ENCODE data around the gene SSBP2. TPM values are rescaled to one million over a fixed set of nuclear protein-coding genes. Genes with fewer than 3 reads are reported as not detected.
"Not testable (repeated sequence)": the region's sequence is repeated elsewhere in the genome, so short reads cannot be mapped to it uniquely, and the experiment has no call there.

SSBP2 gene
- polyA plus RNA-seq, 2 donors, result 18.8 to 25.3 TPM

DNA sequence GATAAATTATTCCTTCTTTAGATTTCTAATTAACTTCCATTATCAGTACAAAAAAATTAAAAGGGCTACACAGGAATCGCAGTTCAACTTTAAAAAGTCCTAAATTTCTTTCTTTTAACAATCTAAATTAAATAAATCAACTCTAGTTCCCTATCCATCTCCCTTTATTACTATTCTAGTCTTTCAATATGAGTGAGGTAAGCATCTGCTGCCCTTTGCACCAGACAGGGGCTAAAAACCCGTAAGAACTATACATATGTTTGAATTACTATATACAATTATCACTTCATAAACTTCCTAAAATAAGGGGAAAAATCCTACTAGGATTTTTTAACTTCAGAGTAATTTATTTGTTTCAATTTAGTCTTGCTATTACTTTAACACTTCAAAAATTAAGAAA is 145.6 kb downstream of the SSBP2 start:
- Histone ChIP-seq H3K27me3 (ENCODE audit: control insufficient read depth in 1 of 2, insufficient read depth in 2 of 2, low read length in 2 of 2) (no peaks in the 10 kb centered on the region), H3K4me3 (ENCODE audit: low read depth in 1 of 2, low read length in 2 of 2) (no peak overlapping the region), H3K27ac (ENCODE audit: low read depth in 2 of 2, low read length in 1 of 2) (no peak overlapping the region), H3K4me1 (ENCODE audit: control insufficient read depth in 2 of 2, insufficient read depth in 2 of 2, low read length in 1 of 2) (no peaks in the 10 kb centered on the region), H3K36me3 (ENCODE audit: control insufficient read depth in 2 of 2, insufficient read depth in 2 of 2, low read length in 1 of 2) (peaks cover 2 to 4% of the 10 kb centered on the region in 2 donors), H3K9me3 (ENCODE audit: control insufficient read depth in 2 of 2, insufficient read depth in 1 of 2, low read depth in 1 of 2, low read length in 1 of 2) (peaks cover 0 to 3% of the 10 kb centered on the region in 2 donors)
- WGBS, 2 donors, result 92 to 97% methylated on average over 2 of the region's 2 CpGs

GRCh38 chr5:81604193-81604592 is 146.7 kb downstream of the SSBP2 start:
- Histone ChIP-seq H3K36me3 (ENCODE audit: control insufficient read depth in 2 of 2, insufficient read depth in 2 of 2, low read length in 1 of 2) (no peaks in the 10 kb centered on the region), H3K4me1 (ENCODE audit: control insufficient read depth in 2 of 2, insufficient read depth in 2 of 2, low read length in 1 of 2) (no peaks in the 10 kb centered on the region), H3K4me3 (ENCODE audit: low read depth in 1 of 2, low read length in 2 of 2) (no peak overlapping the region), H3K27ac (ENCODE audit: low read depth in 2 of 2, low read length in 1 of 2) (no peak overlapping the region), H3K27me3 (ENCODE audit: control insufficient read depth in 1 of 2, insufficient read depth in 2 of 2, low read length in 2 of 2) (no peaks in the 10 kb centered on the region), H3K9me3 (ENCODE audit: control insufficient read depth in 2 of 2, insufficient read depth in 1 of 2, low read depth in 1 of 2, low read length in 1 of 2) (no peaks in the 10 kb centered on the region)

DNA sequence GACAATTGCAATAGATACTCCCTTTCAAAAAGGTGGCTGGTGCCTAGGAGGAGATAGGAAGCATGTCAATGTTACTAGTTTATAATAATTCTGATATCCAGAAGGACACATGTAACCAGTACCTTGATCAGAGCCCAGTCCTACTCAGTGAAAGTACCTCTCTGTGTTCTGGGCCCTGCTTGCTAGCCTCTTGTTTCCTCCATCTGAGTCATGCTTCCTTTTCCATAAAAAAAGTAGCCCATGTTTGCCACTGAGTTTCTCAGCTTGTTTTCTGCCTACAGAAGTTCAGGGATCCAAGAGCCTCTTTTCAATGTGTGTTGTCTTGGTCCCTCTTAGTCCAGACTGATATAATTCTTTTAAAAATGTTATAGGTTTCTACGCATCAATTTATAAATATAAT is 149.0 kb downstream of the SSBP2 start:
- no peaks in the 10 kb centered on the region for H3K9me3 ChIP-seq (ENCODE audit: control insufficient read depth in 2 of 2, insufficient read depth in 1 of 2, low read depth in 1 of 2, low read length in 1 of 2)
- WGBS, 2 donors, result 97 to 98% methylated on average over 1 of the region's 1 CpG
- H3K4me3 ChIP-seq (ENCODE audit: low read depth in 1 of 2, low read length in 2 of 2), result no peak overlapping the region
- no peaks in the 10 kb centered on the region for H3K4me1 ChIP-seq (ENCODE audit: control insufficient read depth in 2 of 2, insufficient read depth in 2 of 2, low read length in 1 of 2)
- H3K36me3 ChIP-seq (ENCODE audit: control insufficient read depth in 2 of 2, insufficient read depth in 2 of 2, low read length in 1 of 2), result no peaks in the 10 kb centered on the region
- no peaks in the 10 kb centered on the region for H3K27me3 ChIP-seq (ENCODE audit: control insufficient read depth in 1 of 2, insufficient read depth in 2 of 2, low read length in 2 of 2)
- no peak overlapping the region for H3K27ac ChIP-seq (ENCODE audit: low read depth in 2 of 2, low read length in 1 of 2)

GRCh38 chr5:81592085-81592484 is 158.8 kb downstream of the SSBP2 start:
- not testable (repeated sequence) for H3K4me1 ChIP-seq (ENCODE audit: control insufficient read depth in 2 of 2, insufficient read depth in 2 of 2, low read length in 1 of 2); H3K36me3 ChIP-seq (ENCODE audit: control insufficient read depth in 2 of 2, insufficient read depth in 2 of 2, low read length in 1 of 2); H3K27me3 ChIP-seq (ENCODE audit: control insufficient read depth in 1 of 2, insufficient read depth in 2 of 2, low read length in 2 of 2); H3K4me3 ChIP-seq (ENCODE audit: low read depth in 1 of 2, low read length in 2 of 2); H3K27ac ChIP-seq (ENCODE audit: low read depth in 2 of 2, low read length in 1 of 2); H3K9me3 ChIP-seq (ENCODE audit: control insufficient read depth in 2 of 2, insufficient read depth in 1 of 2, low read depth in 1 of 2, low read length in 1 of 2)
- 96 to 98% methylated on average over 7 to 9 of the region's 10 CpGs for whole genome bisulfite sequencing, 2 donors

DNA sequence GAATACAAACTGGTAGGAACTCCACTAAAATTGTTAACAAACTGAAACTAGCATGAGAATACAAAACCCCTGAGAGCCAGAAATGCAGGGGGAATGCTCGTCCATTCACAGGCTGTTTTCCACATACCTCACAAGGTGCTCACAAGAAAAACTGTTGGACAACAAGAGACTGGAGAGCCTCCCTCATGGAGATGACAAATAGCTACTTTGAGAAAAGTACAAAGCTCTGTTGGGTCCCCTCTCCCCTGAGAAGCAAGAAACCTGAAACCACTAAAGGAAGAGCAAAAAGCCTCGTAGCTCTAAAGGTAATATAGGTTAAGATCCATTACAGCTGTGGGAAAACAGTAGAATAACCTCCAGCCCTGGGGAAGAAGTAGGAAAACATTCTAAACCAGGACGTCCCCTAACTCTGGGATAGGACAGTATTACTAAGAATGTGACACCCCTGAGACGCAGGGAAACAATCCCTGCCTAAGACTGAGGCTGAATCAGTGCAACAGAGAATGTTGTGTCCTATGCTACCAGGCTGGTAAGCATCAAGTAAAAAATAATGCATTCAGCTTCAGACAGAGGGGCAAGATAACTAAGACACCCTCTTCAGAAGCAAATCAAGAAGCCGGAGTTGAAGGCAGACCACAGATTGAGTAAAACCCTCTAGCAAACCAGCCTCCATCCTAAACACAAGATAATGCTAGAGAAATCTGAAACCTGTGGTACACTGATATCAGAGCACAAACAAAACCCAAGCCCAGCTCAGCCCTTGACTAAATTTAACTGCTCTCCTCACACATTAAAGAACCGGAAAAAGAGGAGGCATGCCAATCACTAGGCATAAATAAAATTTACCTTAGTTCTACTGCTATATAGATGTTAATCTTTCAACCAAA is 160.2 kb downstream of the SSBP2 start:
- no peaks in the 10 kb centered on the region for H3K4me1 ChIP-seq (ENCODE audit: control insufficient read depth in 2 of 2, insufficient read depth in 2 of 2, low read length in 1 of 2)
- H3K4me3 ChIP-seq (ENCODE audit: low read depth in 1 of 2, low read length in 2 of 2), result no peak overlapping the region
- no peaks in the 10 kb centered on the region for H3K9me3 ChIP-seq (ENCODE audit: control insufficient read depth in 2 of 2, insufficient read depth in 1 of 2, low read depth in 1 of 2, low read length in 1 of 2)
- H3K27ac ChIP-seq (ENCODE audit: low read depth in 2 of 2, low read length in 1 of 2), result no peak overlapping the region
- H3K27me3 ChIP-seq (ENCODE audit: control insufficient read depth in 1 of 2, insufficient read depth in 2 of 2, low read length in 2 of 2), result no peaks in the 10 kb centered on the region
- WGBS, 2 donors, result 91 to 92% methylated on average over 6 of the region's 6 CpGs
- peaks cover 0 to 3% of the 10 kb centered on the region in 2 donors for H3K36me3 ChIP-seq (ENCODE audit: control insufficient read depth in 2 of 2, insufficient read depth in 2 of 2, low read length in 1 of 2)

DNA sequence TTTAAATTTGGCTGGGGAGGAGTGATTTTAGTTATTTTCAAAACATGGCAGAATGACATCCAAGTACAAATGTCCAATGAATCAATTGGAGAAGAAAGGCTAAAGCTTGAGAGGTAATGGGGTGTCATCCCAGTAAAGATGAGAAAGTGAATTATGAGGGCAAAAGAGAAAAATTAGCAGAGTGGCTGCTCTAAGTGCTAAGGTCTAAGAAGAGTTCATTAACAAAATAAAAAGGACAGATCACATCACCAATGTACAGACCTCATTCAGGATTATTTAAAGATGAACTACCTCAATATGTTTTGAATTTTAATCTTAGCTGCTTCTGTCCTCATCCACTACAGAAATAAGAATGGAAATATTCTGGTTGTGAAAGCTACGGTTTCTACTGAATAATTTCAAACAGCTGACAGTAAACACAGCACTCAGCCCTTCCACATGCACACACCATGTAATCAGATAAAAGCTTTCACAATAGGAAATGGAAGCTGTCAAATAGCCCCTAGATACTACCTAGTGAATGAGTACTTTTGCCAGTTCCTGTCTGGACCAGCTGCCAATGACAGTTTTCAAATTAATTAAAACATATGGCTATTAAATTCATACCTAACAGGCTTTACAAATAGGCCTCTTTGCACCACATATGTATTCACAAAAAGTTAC is 171.5 kb downstream of the SSBP2 start:
- no peaks in the 10 kb centered on the region for H3K9me3 ChIP-seq (ENCODE audit: control insufficient read depth in 2 of 2, insufficient read depth in 1 of 2, low read depth in 1 of 2, low read length in 1 of 2)
- no peaks in the 10 kb centered on the region for H3K27me3 ChIP-seq (ENCODE audit: control insufficient read depth in 1 of 2, insufficient read depth in 2 of 2, low read length in 2 of 2)
- no peaks in the 10 kb centered on the region for H3K36me3 ChIP-seq (ENCODE audit: control insufficient read depth in 2 of 2, insufficient read depth in 2 of 2, low read length in 1 of 2)
- 45 to 50% methylated on average over 1 of the region's 1 CpG for WGBS, 2 donors
- H3K4me3 ChIP-seq (ENCODE audit: low read depth in 1 of 2, low read length in 2 of 2), result no peak overlapping the region
- no peak overlapping the region for H3K27ac ChIP-seq (ENCODE audit: low read depth in 2 of 2, low read length in 1 of 2)
- no peaks in the 10 kb centered on the region for H3K4me1 ChIP-seq (ENCODE audit: control insufficient read depth in 2 of 2, insufficient read depth in 2 of 2, low read length in 1 of 2)

DNA sequence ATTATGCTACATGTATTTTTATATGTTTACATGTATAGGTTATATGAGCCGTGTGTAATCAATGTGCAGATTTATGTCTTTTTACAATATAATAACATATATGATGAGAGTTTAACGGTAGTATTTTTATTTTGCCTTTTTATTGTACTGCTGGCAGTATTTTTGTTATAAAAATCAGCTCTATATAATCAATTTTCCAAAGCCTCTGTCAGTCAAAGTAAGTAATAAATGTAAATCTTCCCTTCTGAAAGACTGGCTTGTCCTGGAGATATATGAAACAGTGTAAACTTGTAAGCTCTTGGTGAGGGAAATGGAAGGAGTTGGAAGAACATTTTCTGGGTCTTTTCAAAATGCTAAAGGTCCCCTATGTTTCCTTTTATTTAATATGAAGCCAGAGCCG is 173.8 kb downstream of the SSBP2 start:
- Histone ChIP-seq H3K36me3 (ENCODE audit: control insufficient read depth in 2 of 2, insufficient read depth in 2 of 2, low read length in 1 of 2) (no peaks in the 10 kb centered on the region), H3K9me3 (ENCODE audit: control insufficient read depth in 2 of 2, insufficient read depth in 1 of 2, low read depth in 1 of 2, low read length in 1 of 2) (no peaks in the 10 kb centered on the region), H3K4me1 (ENCODE audit: control insufficient read depth in 2 of 2, insufficient read depth in 2 of 2, low read length in 1 of 2) (no peaks in the 10 kb centered on the region), H3K27ac (ENCODE audit: low read depth in 2 of 2, low read length in 1 of 2) (no peak overlapping the region), H3K27me3 (ENCODE audit: control insufficient read depth in 1 of 2, insufficient read depth in 2 of 2, low read length in 2 of 2) (no peaks in the 10 kb centered on the region), H3K4me3 (ENCODE audit: low read depth in 1 of 2, low read length in 2 of 2) (no peak overlapping the region)
- 87 to 90% methylated on average over 3 of the region's 3 CpGs for WGBS, 2 donors

DNA sequence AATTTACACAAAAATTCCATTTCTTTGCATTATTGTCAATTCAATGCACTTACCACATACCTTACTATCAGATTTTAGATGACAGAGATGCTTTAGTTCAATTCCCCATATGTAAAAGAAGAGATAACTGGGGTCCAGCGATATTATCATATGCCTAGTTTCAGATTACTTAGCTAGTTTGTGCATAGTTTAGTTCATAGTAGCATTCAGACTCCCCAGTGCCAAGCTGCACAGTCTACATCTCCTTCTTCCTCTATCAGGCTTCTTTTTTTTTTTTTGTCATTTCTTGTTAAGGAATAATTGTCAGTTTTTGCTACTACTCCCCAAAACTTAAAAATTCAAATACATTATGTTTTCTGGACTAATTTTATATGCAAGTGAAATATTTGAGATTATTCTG is 175.0 kb downstream of the SSBP2 start:
- Histone ChIP-seq H3K4me1 (ENCODE audit: control insufficient read depth in 2 of 2, insufficient read depth in 2 of 2, low read length in 1 of 2) (no peaks in the 10 kb centered on the region), H3K4me3 (ENCODE audit: low read depth in 1 of 2, low read length in 2 of 2) (no peak overlapping the region), H3K27me3 (ENCODE audit: control insufficient read depth in 1 of 2, insufficient read depth in 2 of 2, low read length in 2 of 2) (no peaks in the 10 kb centered on the region), H3K36me3 (ENCODE audit: control insufficient read depth in 2 of 2, insufficient read depth in 2 of 2, low read length in 1 of 2) (no peaks in the 10 kb centered on the region), H3K27ac (ENCODE audit: low read depth in 2 of 2, low read length in 1 of 2) (no peak overlapping the region), H3K9me3 (ENCODE audit: control insufficient read depth in 2 of 2, insufficient read depth in 1 of 2, low read depth in 1 of 2, low read length in 1 of 2) (no peaks in the 10 kb centered on the region)
- WGBS, 2 donors, result 93 to 96% methylated on average over 1 of the region's 1 CpG

DNA sequence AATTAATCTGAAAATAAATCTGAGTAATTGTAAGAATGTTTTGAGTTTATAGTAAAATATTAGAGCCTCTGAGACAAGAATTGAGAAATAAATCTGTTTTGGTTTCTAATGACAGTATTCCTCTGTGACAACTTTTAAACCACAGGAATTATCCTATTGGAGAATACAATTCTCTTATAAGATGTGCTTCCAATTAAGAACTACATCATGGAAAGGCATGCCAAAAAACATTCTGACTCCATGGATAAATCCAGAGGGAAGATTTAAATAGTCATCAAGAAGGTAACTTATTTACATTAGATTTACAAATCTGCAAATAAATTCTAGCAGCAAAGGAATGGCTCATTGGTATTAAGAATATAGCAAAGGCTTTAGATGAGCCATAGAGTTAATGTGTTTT is 178.7 kb downstream of the SSBP2 start:
- H3K4me3 ChIP-seq (ENCODE audit: low read depth in 1 of 2, low read length in 2 of 2), result no peak overlapping the region
- peaks cover 0 to under 1% of the 10 kb centered on the region in 2 donors for H3K9me3 ChIP-seq (ENCODE audit: control insufficient read depth in 2 of 2, insufficient read depth in 1 of 2, low read depth in 1 of 2, low read length in 1 of 2)
- no peak overlapping the region for H3K27ac ChIP-seq (ENCODE audit: low read depth in 2 of 2, low read length in 1 of 2)
- H3K36me3 ChIP-seq (ENCODE audit: control insufficient read depth in 2 of 2, insufficient read depth in 2 of 2, low read length in 1 of 2), result no peaks in the 10 kb centered on the region
- no peaks in the 10 kb centered on the region for H3K27me3 ChIP-seq (ENCODE audit: control insufficient read depth in 1 of 2, insufficient read depth in 2 of 2, low read length in 2 of 2)
- H3K4me1 ChIP-seq (ENCODE audit: control insufficient read depth in 2 of 2, insufficient read depth in 2 of 2, low read length in 1 of 2), result no peaks in the 10 kb centered on the region

DNA sequence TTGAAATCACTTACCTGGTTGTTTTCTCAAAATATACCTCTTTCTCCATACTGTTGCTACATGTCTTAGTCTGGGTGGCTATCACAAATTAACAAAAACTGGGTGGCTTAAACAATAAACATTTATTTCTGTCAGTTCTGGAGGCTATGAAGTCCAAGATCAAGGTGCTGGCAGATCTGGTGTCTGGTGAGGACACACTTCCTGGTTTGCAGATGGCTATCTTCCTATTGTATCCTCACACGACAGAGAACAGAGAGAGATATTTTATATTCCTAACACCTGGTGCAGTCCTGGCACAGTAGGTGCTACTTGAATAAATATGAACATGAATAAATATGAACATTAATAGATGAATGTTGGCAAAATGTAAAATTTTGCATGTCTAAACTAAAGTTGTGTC is 192.7 kb downstream of the SSBP2 start:
- Histone ChIP-seq H3K4me1 (ENCODE audit: control insufficient read depth in 2 of 2, insufficient read depth in 2 of 2, low read length in 1 of 2) (no peaks in the 10 kb centered on the region), H3K36me3 (ENCODE audit: control insufficient read depth in 2 of 2, insufficient read depth in 2 of 2, low read length in 1 of 2) (no peaks in the 10 kb centered on the region), H3K9me3 (ENCODE audit: control insufficient read depth in 2 of 2, insufficient read depth in 1 of 2, low read depth in 1 of 2, low read length in 1 of 2) (no peaks in the 10 kb centered on the region), H3K4me3 (ENCODE audit: low read depth in 1 of 2, low read length in 2 of 2) (no peak overlapping the region), H3K27ac (ENCODE audit: low read depth in 2 of 2, low read length in 1 of 2) (no peak overlapping the region), H3K27me3 (ENCODE audit: control insufficient read depth in 1 of 2, insufficient read depth in 2 of 2, low read length in 2 of 2) (no peaks in the 10 kb centered on the region)
- WGBS, 2 donors, result 39 to 44% methylated on average over 1 of the region's 1 CpG
